Measurements from ENCODE around the gene B3GNT7. TPM values are rescaled to one million over a fixed set of nuclear protein-coding genes. Genes with fewer than 3 reads are reported as not detected.

B3GNT7 gene
- total and polyA plus RNA-seq, 4 donors: 0.74 to 1.7 (median 1.0) TPM

GRCh38 chr2:231359441-231359840, 36.1 kb upstream of the B3GNT7 start (continued):
- TF ChIP-seq RAD21 (IDR thresholded peaks at IDR 0.05) (no peak), HNF4G (IDR thresholded peaks at IDR 0.05) (no peak), NR2F2 (IDR thresholded peaks at IDR 0.05) (no peak), FOXA2 (IDR thresholded peaks at IDR 0.05) (no peak), SP1 (IDR thresholded peaks at IDR 0.05) (no peak), EGR1 (IDR thresholded peaks at IDR 0.05; ENCODE audit: low read depth in 2 of 2) (no peak), YY1 (IDR thresholded peaks at IDR 0.05) (no peak), ZBTB33 (IDR thresholded peaks at IDR 0.05) (no peak)

- DNase-seq (ENCODE audit: low spot score): no peak
- no peaks in the 10 kb centered on the region for H3K36me3 ChIP-seq (ENCODE audit: control insufficient read depth in 4 of 4, insufficient read depth in 3 of 4, low read depth in 1 of 4, low read length in 3 of 4)
- no peak overlapping the region for H3K9ac ChIP-seq (ENCODE audit: low read depth in 1 of 2, low read length in 2 of 2)
- H3K4me3 ChIP-seq (ENCODE audit: low read depth in 1 of 3, low read length in 3 of 3): no peak overlapping the region
- no peaks in the 10 kb centered on the region for H3K9me3 ChIP-seq (ENCODE audit: control insufficient read depth in 4 of 4, low read length in 3 of 4)
- no peaks in the 10 kb centered on the region for H3K27me3 ChIP-seq (ENCODE audit: control insufficient read depth in 4 of 4, insufficient read depth in 4 of 4, low read length in 3 of 4)
- H3K27ac ChIP-seq (ENCODE audit: low read depth in 1 of 2, low read length in 2 of 2): no peak overlapping the region
- TF ChIP-seq HNF4A (conservative IDR thresholded peaks at IDR 0.05) (no peak), YY1 (IDR thresholded peaks at IDR 0.05) (no peak), ATF3 (IDR thresholded peaks at IDR 0.05) (no peak), JUND (IDR thresholded peaks at IDR 0.05) (no peak), HNF4G (IDR thresholded peaks at IDR 0.05) (no peak), RAD21 (IDR thresholded peaks at IDR 0.05) (no peak), REST (IDR thresholded peaks at IDR 0.05) (no peak), GABPA (IDR thresholded peaks at IDR 0.05 in 1 of 2, conservative IDR thresholded peaks at IDR 0.05 in 1 of 2) (no peak), MAX (IDR thresholded peaks at IDR 0.05) (no peak), TAF1 (conservative IDR thresholded peaks at IDR 0.05) (no peak), FOXA2 (IDR thresholded peaks at IDR 0.05) (no peak), ZBTB33 (IDR thresholded peaks at IDR 0.05) (no peak), SP1 (IDR thresholded peaks at IDR 0.05) (no peak), NR2F2 (IDR thresholded peaks at IDR 0.05) (no peak), RXRA (IDR thresholded peaks at IDR 0.05) (no peak), CTCF (IDR thresholded peaks at IDR 0.05; ENCODE audit: low read depth, low read length, missing input control) (no peak), EGR1 (IDR thresholded peaks at IDR 0.05; ENCODE audit: low read depth in 2 of 2) (no peak)
- WGBS: 96% methylated on average over 11 of the region's 11 CpGs
- H3K4me1 ChIP-seq (ENCODE audit: control insufficient read depth in 4 of 4, insufficient read depth in 4 of 4, low read length in 3 of 4): peaks cover 0 to 3% (median 0%) of the 10 kb centered on the region in 4 donors
Measured at GRCh38 chr2:231359948-231360347, 35.6 kb upstream of the B3GNT7 start.

Measured in liver (tissue), 9 donors.